GM18517 (cell line): ENCODE data around the gene SMCO3.
"Not testable (repeated sequence)": the region's sequence is repeated elsewhere in the genome, so short reads cannot be mapped to it uniquely, and the experiment has no call there.

ENCODE experiments used
- ATAC-seq: cut with Tn5 transposase; IDR thresholded peaks from one replicate; pipeline ENCODE4 v1.9.1; 2021; ENCODE audit warnings: mild to moderate bottlenecking, moderate library complexity; ENCODE audit not compliant: unreplicated experiment

SMCO3 gene

DNA sequence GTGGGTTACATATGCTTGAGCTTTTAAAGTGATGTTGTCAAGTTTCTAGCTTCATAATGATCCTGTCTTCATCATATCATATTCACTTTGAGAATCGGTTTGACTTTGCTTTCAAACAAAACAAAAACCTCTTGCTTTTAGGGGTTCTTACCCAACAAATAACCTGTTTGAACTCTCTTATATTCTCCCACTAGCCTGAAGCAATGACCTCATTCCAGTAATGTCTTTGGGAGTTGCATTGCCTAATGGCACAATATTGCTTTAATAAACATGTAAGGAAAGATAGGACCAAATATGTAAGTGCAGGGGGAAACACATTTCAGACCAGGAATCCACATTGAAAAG, 38.4 kb downstream of the SMCO3 start:
- ATAC-seq = no peak

DNA sequence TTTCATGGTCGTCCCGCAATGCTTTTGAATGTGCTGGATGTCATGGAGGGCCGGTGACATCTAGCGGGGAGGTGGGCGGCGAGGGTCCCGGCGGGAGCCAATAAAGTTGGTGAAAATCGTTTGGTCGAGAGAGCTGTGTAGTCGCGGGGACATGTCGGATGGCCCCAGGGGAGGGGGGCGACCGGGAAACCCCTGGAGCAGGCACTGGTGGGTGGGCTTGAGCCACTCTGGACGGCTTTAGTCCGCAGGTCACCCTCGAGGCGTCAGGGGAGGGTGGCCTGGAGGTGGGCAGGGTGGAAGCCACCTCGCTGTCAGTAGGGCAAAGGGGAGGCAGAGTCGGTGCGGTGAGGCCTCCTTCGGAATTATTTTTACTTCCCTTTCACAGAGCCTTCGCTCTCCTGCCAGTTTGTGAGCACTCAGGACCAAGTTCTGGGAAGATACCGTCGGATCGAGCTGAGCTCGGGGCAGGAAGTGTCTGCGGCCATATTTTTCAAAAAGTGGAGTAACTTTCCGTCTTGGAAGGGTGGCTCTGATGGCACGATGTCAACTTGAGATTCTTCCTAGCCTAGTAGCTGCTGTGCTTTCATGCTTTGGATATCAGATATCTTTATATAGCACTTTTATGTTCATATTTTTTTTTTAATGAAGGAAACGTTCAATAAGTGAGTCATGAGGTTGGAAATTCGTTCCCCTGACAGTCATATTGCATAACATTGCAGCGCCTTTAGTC, 38.9 kb downstream of the SMCO3 start:
- ATAC-seq = no peak

GRCh38 chr12:14774074-14774905, 39.7 kb downstream of the SMCO3 start:
- peak; percentile 56 for ATAC-seq

GRCh38 chr12:14773685-14774073, 40.3 kb downstream of the SMCO3 start:
- peak; percentile 26 for ATAC-seq

- no peak for ATAC-seq
Measured at GRCh38 chr12:14772946-14773345, 41.0 kb downstream of the SMCO3 start.

- ATAC-seq = no peak
Measured at GRCh38 chr12:14771651-14772137, 42.3 kb downstream of the SMCO3 start.

DNA sequence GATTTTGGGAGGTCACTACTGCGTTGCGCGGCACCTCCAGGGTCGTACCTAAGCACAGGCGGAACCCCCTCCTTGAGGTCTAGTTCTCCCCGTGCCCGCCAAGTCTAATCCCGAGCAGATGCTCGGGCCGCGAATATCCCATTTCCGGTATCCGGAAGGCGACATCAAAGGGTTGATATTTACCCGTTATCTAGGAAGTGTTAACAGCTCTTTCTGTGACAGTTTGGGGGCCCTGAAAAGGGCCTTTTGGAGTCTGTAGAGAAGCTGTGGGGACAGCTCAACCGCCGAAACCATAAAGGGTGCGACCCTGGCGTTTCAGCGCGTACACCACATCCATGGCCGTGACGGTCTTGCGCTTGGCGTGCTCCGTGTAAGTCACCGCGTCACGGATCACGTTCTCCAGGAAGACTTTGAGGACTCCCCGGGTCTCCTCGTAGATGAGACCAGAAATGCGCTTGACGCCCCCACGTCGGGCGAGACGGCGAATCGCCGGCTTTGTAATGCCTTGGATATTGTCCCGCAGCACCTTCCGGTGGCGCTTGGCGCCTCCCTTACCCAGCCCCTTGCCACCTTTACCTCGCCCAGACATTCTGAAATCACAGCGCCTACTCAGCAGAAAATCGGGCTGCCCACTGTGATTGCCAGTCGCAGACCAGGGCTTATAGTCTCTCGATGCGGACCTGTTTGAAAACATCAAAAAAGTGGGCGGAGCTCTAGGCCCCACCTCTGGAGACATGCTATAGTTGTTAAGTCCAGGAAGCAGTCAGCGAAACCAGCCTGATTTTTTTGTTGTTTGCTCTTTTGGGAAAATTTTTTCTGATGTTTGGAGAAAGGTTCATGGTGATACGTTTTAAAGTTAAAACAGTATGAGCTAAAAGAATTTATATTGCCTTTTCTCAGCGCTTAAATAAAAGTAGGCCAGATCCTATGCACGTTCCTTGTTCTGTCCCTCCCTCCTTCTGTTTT, 43.2 kb downstream of the SMCO3 start:
- ATAC-seq = peak; percentile 33

- ATAC-seq = peak; percentile 35
Measured at GRCh38 chr12:14769969-14770495, 44.0 kb downstream of the SMCO3 start.

DNA sequence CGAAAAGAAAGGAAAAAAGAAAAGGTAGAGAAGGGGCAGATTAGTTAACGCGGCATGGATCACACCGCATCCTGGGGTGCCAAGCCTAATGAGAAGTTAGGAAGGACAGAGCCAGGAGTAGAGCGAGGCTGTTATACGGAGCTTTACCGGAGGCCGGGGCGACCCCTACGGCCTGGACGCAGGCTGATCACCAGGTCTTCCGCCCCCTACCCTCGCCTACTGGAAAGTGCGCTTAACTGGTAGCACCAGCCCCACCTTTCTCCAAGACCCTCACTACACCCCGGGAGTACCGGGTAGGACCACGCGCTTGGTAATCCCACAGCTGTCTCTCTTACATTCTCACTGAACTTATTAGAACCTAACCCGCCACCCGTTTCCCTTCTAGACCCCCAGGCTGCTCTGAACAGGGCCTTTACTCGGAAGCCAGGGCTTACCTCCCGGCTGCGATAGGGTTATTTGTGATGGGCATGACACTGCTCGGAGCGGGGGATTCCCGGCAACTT, 44.5 kb downstream of the SMCO3 start:
- peak; percentile 0 for ATAC-seq

GRCh38 chr12:14768823-14769405, 45.1 kb downstream of the SMCO3 start:
- no peak for ATAC-seq

DNA sequence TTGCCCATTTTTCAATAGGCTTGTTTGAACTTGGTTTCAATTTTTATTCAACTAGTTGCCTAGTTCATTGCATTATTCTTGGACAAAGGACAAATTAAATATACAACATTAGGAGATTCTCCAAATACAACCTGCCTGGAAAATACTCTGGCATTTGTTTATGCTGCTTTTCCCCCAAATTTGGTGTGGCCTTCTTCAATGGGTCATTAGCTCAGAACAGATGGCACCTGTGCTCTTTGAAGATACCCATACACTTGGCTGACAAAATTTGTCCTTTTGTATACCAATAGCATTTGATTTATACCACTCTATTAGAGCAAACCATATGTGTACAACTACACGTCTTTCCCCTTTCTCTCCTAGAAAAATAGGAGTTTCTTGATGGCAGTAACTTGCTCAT, 46.4 kb downstream of the SMCO3 start:
- no peak for ATAC-seq

DNA sequence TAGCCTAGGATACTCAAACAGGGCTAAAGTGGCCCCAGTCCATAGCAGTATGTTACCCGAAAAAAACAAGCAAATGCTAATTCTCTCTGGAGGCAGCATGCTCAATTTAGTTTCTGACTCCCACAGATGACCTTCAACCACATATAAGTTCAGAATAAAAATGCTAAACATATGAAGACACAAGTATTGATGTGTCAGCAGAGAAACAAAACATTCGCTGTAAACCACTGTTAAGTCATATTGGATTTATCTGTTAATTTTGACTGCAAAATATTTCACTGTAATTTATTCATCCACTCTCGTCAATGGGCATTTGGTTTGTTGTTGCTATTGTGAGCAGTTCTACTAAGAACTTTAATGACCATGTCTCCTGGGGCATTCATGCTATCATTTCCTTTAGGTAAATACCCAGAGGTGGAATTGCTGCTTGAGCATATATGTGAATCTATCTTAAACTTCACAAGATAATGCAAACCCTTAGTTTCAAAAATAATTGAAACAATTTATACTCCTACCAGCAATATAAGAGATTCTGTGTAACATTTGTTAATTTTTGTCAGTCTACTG, 47.2 kb downstream of the SMCO3 start:
- ATAC-seq = no peak

GRCh38 chr12:14766020-14766419, 48.0 kb downstream of the SMCO3 start:
- ATAC-seq = not testable (repeated sequence)

- no peak for ATAC-seq
Measured at GRCh38 chr12:14765398-14765797, 48.6 kb downstream of the SMCO3 start.

- ATAC-seq = not testable (repeated sequence)
Measured at GRCh38 chr12:14759711-14760280, 54.2 kb downstream of the SMCO3 start.

GRCh38 chr12:14756334-14757143, 57.4 kb downstream of the SMCO3 start:
- no peak for ATAC-seq
